ENCODE data around the gene LAMA3.

Gene LAMA3

DNA sequence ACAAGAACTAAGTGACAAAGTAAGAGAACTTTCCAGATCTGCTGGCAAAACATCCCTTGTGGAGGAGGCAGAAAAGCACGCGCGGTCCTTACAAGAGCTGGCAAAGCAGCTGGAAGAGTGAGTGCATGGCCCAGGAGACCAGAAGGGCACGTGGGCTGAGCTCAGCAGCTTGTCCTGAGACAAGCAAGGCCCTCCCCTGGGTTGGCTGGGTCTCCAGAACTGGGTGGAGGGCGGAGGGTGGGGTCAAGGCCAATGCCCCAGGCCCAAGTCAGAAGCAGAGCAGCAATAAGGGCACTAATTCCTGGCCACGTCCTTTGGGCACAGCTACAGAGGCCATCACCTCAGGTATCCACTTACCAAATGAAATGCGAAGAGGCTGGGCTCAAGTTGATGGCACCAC is 214.7 kb downstream of the LAMA3 start:
- no peak overlapping the region for H3K4me3 ChIP-seq (ENCODE audit: low read length)
- DNase-seq (ENCODE audit: low read depth), result no peak
- TF ChIP-seq, protein P1, sequence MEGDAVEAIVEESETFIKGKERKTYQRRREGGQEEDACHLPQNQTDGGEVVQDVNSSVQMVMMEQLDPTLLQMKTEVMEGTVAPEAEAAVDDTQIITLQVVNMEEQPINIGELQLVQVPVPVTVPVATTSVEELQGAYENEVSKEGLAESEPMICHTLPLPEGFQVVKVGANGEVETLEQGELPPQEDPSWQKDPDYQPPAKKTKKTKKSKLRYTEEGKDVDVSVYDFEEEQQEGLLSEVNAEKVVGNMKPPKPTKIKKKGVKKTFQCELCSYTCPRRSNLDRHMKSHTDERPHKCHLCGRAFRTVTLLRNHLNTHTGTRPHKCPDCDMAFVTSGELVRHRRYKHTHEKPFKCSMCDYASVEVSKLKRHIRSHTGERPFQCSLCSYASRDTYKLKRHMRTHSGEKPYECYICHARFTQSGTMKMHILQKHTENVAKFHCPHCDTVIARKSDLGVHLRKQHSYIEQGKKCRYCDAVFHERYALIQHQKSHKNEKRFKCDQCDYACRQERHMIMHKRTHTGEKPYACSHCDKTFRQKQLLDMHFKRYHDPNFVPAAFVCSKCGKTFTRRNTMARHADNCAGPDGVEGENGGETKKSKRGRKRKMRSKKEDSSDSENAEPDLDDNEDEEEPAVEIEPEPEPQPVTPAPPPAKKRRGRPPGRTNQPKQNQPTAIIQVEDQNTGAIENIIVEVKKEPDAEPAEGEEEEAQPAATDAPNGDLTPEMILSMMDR (conservative IDR thresholded peaks at IDR 0.05; ENCODE audit: low read depth, low read length), result no peak

- TF ChIP-seq, protein P1 (conservative IDR thresholded peaks at IDR 0.05; ENCODE audit: low read depth, low read length), result no peak
- H3K4me3 ChIP-seq (ENCODE audit: low read length), result no peak overlapping the region
- no peak for DNase-seq (ENCODE audit: low read depth)
These were observed 217.4 kb downstream of the LAMA3 start for GRCh38 chr18:23906658-23907057.

DNA sequence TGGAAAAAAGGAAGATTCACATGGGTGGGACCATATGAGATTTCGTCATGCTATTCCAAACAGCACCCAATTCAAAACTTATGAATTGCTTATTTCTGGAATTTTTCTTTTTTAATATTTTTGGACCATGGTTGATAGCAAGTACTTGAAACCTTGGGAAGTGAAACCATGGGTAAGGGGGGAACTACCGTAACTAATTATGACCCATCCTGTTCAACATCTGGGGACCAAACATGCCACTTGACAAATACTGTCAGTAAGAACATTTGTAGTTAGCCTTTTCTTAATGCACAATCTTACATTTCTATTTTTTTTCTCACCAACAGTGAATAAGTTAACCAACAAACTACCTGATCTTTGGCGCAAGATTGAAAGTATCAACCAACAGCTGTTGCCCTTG is 219.6 kb downstream of the LAMA3 start:
- no peak for DNase-seq (ENCODE audit: low read depth)
- TF ChIP-seq, protein P1 (conservative IDR thresholded peaks at IDR 0.05; ENCODE audit: low read depth, low read length), result no peak
- no peak overlapping the region for H3K4me3 ChIP-seq (ENCODE audit: low read length)

DNA sequence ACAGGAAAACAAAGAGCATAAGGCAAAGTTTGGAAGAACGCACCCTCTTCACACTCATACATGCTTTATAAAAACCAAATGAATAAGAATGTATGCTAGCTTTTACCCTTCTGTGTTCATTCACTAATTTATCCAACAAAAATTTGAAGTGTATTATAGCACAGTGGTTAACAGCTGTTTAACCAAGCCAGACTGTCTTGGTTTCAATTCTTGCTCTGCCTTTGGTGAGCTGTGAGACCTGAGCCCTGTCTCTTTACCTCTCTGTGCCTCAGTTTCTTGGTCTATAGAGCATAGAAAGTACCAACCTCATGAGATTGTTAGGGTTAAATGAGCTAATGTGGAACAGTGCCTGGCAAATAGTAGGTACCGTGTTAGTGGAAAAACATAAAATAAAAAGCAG is 220.8 kb downstream of the LAMA3 start:
- H3K4me3 ChIP-seq (ENCODE audit: low read length), result no peak overlapping the region
- DNase-seq (ENCODE audit: low read depth), result no peak
- TF ChIP-seq, protein P1 (conservative IDR thresholded peaks at IDR 0.05; ENCODE audit: low read depth, low read length), result no peak

DNA sequence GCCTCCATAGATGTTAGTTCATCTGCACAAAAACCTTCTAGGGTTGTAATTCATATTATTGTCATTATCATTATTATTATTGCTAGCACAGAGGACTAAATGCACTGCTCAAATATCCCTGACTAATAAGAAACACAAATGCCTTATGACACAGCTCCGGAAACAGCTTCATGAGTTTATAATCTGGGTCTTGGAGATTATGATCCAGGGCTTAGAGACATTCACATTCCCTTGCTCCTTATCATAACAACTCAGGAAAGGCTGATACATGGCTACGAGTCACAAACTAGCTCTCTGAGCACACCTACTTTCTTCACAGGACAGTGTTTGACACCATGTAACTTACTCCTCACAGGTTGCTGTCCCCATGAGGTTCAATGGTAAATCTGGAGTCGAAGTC is 223.1 kb downstream of the LAMA3 start:
- TF ChIP-seq, protein P1 (conservative IDR thresholded peaks at IDR 0.05; ENCODE audit: low read depth, low read length), result no peak
- no peak overlapping the region for H3K4me3 ChIP-seq (ENCODE audit: low read length)
- no peak for DNase-seq (ENCODE audit: low read depth)

DNA sequence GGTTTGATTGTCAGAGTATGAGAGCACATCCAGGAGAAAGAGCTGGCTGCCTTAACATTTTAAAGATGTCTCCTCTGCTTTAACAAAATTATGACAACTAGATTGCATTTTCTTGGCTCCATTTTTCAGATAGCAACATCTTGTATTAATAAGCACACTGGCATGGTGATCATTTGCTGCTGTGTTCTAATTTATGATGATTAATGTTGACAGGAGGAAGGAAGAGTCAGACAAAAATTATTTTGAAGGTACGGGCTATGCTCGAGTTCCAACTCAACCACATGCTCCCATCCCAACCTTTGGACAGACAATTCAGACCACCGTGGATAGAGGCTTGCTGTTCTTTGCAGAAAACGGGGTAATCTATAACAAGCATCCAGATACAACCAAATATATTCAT is 227.1 kb downstream of the LAMA3 start:
- no peak overlapping the region for H3K4me3 ChIP-seq (ENCODE audit: low read length)
- TF ChIP-seq, protein P1 (conservative IDR thresholded peaks at IDR 0.05; ENCODE audit: low read depth, low read length), result no peak
- DNase-seq (ENCODE audit: low read depth), result no peak

DNA sequence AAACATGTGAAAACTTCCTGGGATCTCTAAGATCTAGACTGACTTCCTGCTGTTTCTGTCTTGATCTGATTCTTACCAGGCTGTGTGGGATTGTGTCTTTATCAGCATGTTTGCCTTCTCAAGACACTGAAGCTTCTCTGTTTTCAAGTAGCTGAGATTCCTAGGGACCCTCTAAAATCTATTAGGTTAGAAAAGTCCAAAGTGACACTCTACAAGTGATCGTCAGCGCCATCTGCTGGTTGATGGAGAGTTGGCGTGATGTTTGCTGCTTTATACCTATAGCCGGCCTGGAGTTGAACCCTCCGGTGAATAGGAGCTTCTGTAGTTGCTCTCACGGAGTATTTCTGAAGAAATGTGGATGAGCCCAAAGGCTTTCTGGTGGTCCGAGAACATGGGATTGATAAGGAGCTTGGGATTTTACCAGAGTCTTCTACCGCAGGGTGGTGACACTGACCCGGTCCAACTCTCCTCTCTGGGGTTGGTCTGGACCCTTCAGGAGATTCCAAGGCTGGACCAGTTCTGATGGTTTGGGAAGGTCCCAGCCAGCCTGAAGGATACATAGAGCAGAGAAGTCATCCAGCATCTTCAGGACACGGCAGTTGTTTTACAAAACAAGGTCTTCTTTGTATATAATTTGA is 229.3 kb downstream of the LAMA3 start:
- no peak for DNase-seq (ENCODE audit: low read depth)
- H3K4me3 ChIP-seq (ENCODE audit: low read length), result no peak overlapping the region
- TF ChIP-seq, protein P1 (conservative IDR thresholded peaks at IDR 0.05; ENCODE audit: low read depth, low read length), result peak; percentile 90

Data from retinal pigment epithelial cell (primary cell).